GM23248 (cell line): ENCODE measurements around the gene OR52K2. TPM values are rescaled to one million over a fixed set of nuclear protein-coding genes. Genes with fewer than 3 reads are reported as not detected.

Experiments
- DNase-seq: peaks from one replicate; pipeline ENCODE4 v3.0.0-alpha.2; 2015
- H2AFZ ChIP-seq: fragments of 200-600 bp; sonication (generic); 2 replicates; pipeline ENCODE4 v1.6.1; 2016; ENCODE audit warnings: antibody characterized with exemption
- H3F3A ChIP-seq: fragments of 200-600 bp; sonication (generic); 2 replicates; pipeline ENCODE4 v1.6.1; 2016; ENCODE audit warnings: mild to moderate bottlenecking, antibody characterized with exemption, mixed run types; ENCODE audit not compliant: insufficient read depth
- H3K27ac ChIP-seq: fragments of 200-600 bp; sonication (generic); 2 replicates; pipeline ENCODE4 v1.5.1; 2016; ENCODE audit warnings: mild to moderate bottlenecking
- H3K27me3 ChIP-seq: fragments of 200-600 bp; sonication (generic); replicated peaks from 2 replicates; pipeline ENCODE4 v1.6.1; 2016; ENCODE audit warnings: mild to moderate bottlenecking; ENCODE audit not compliant: insufficient read depth
- H3K36me3 ChIP-seq: fragments of 200-600 bp; sonication (generic); 2 replicates; pipeline ENCODE4 v1.6.1; 2016; ENCODE audit warnings: low read depth, mild to moderate bottlenecking
- H3K4me1 ChIP-seq: fragments of 200-600 bp; sonication (generic); 2 replicates; pipeline ENCODE4 v1.6.1; 2016; ENCODE audit warnings: mild to moderate bottlenecking; ENCODE audit not compliant: insufficient read depth
- H3K4me2 ChIP-seq: fragments of 200-600 bp; sonication (generic); one replicate; pipeline ENCODE4 v1.6.1; 2016; ENCODE audit warnings: mild to moderate bottlenecking; ENCODE audit not compliant: unreplicated experiment
- H3K4me3 ChIP-seq: fragments of 200-600 bp; sonication (generic); 2 replicates; pipeline ENCODE4 v1.5.1; 2016; ENCODE audit warnings: mild to moderate bottlenecking
- H3K79me2 ChIP-seq: fragments of 200-600 bp; sonication (generic); 2 replicates; pipeline ENCODE4 v1.6.1; 2016; ENCODE audit warnings: mild to moderate bottlenecking; ENCODE audit not compliant: insufficient read depth
- H3K9ac ChIP-seq: fragments of 200-600 bp; sonication (generic); 2 replicates; pipeline ENCODE4 v1.6.1; 2016; ENCODE audit warnings: mild to moderate bottlenecking
- H3K9me2 ChIP-seq: fragments of 200-600 bp; sonication (generic); 2 replicates; pipeline ENCODE4 v1.6.1; 2016; ENCODE audit warnings: mixed run types, mild to moderate bottlenecking, moderate library complexity; ENCODE audit not compliant: insufficient read depth
- H3K9me3 ChIP-seq: fragments of 200-600 bp; sonication (generic); one replicate; pipeline ENCODE4 v1.6.1; 2017; ENCODE audit warnings: low read depth
- H4K20me1 ChIP-seq: fragments of 200-600 bp; sonication (generic); 2 replicates; pipeline ENCODE4 v1.6.0; 2016; ENCODE audit not compliant: insufficient read depth
- EZH2 ChIP-seq: fragments of 200-600 bp; sonication (generic); IDR thresholded peaks from 2 replicates; pipeline ENCODE4 v1.6.1; 2018; ENCODE audit warnings: antibody characterized with exemption, mild to moderate bottlenecking; ENCODE audit not compliant: insufficient read depth, poor library complexity, severe bottlenecking
- EZH2phosphoT487 ChIP-seq: fragments of 200-600 bp; sonication (generic); IDR thresholded peaks from 2 replicates; pipeline ENCODE4 v1.6.1; 2018; ENCODE audit warnings: antibody characterized with exemption, moderate library complexity, mild to moderate bottlenecking, low read depth; ENCODE audit not compliant: insufficient read depth
- WGBS, 2 experiments: methylation state at CpG; one replicate each; pipeline ENCODE4 v1.1.6; 2015 to 2017; ENCODE audit warnings: low lambda C conversion rate in 2 of 2, low coverage in 1 of 2; ENCODE audit errors: missing lambda C conversion rate in 2 of 2; 5-methylcytosine and 5-hydroxymethylcytosine counted together
- in situ Hi-C: fragments of 300-500 bp; cut with MboI; formaldehyde crosslinking; loops from 2 replicates; pipeline ENCODE4 v1.15.0; 2020
- polyA plus RNA-seq: library from polyadenylated mRNA; unstranded; fragments of >200 nt; fragmentation: Nextera tagmentation; extraction: Ambion mirVana; gene quantifications from 2 replicates; pipeline ENCODE4 v1.2.1, GENCODE V29; 2016
- total RNA-seq: library from RNA; depleted of rRNA; stranded (reverse); fragments of >200 nt; shearing (Covaris generic); gene quantifications from 2 replicates; pipeline ENCODE4 v1.2.3, GENCODE V29; 2014

OR52K2 gene
- total and polyA plus RNA-seq, 2 experiments from 2014 or later = not detected

DNA sequence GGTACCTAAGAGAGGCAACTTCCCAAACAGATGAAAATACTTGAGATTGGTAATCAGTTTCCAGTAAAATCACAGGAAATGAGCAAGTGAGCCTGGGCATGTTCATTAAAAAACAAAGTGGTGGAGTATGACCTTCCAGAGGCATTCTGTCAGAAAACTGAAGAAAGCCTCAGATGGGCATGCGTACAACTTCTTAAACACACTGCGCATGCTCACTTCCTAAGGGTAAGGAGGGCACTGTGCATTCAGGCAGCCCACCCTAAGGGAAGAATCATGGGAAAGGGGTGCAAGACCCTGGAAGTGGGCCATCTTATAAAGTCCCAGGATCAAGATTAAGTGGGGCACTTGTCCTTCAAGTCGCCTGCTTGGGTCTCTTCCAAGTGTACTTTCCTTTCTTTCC is 4.0 kb downstream of the OR52K2 start:
- H4K20me1 ChIP-seq = no peaks in the 10 kb centered on the region
- no peaks in the 10 kb centered on the region for H3K79me2 ChIP-seq
- 54 to 56% methylated on average over 3 of the region's 3 CpGs for WGBS, 2 experiments
- H3K36me3 ChIP-seq = no peaks in the 10 kb centered on the region
- DNase-seq = no peak
- H3K4me1 ChIP-seq = no peaks in the 10 kb centered on the region
- H2AFZ ChIP-seq = no peak overlapping the region
- no peak overlapping the region for H3K27ac ChIP-seq
- no peaks in the 10 kb centered on the region for H3K27me3 ChIP-seq
- in situ Hi-C loops = no loop called here
- no peaks in the 10 kb centered on the region for H3K9me3 ChIP-seq
- no peak for TF ChIP-seq EZH2
- no peak for TF ChIP-seq EZH2phosphoT487
- H3K9me2 ChIP-seq = no peaks in the 10 kb centered on the region
- no peak overlapping the region for H3K4me2 ChIP-seq
- no peak overlapping the region for H3K9ac ChIP-seq
- no peak overlapping the region for H3K4me3 ChIP-seq
- no peaks in the 10 kb centered on the region for H3F3A ChIP-seq

DNA sequence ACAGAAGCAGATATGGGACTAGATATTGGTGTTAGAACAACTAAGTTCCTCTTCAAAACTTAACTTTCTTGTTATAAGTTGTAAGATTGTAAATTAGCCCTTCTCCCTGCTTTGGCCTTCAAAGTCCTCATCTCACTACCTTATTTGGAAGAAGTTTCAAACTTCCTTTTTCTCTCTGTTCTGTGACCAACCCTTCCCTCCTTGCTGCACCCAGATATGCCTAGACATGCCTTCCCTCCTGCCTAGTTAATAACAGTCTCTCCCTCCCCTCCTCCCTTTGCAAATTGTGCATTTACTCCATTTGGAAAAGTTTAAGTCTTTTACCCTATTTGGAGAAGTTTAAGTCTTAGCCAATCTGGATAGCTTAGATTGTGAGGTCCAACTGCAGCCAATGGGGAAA is 4.9 kb downstream of the OR52K2 start:
- H2AFZ ChIP-seq = no peak overlapping the region
- in situ Hi-C loops = no loop called here
- TF ChIP-seq EZH2phosphoT487 (no peak), EZH2 (no peak)

GRCh38 chr11:4455419-4455818 is 6.3 kb downstream of the OR52K2 start:
- no peaks in the 10 kb centered on the region for H3K9me3 ChIP-seq
- TF ChIP-seq EZH2 (no peak), EZH2phosphoT487 (no peak)
- H2AFZ ChIP-seq = no peak overlapping the region
- H3K9ac ChIP-seq = no peak overlapping the region
- H4K20me1 ChIP-seq = no peaks in the 10 kb centered on the region
- H3F3A ChIP-seq = no peaks in the 10 kb centered on the region
- H3K4me1 ChIP-seq = no peaks in the 10 kb centered on the region
- no peaks in the 10 kb centered on the region for H3K27me3 ChIP-seq
- no peak overlapping the region for H3K4me2 ChIP-seq
- no peaks in the 10 kb centered on the region for H3K79me2 ChIP-seq
- no peak overlapping the region for H3K27ac ChIP-seq
- in situ Hi-C loops = no loop called here
- DNase-seq = no peak
- H3K4me3 ChIP-seq = no peak overlapping the region
- H3K9me2 ChIP-seq = no peaks in the 10 kb centered on the region
- H3K36me3 ChIP-seq = no peaks in the 10 kb centered on the region
- 0% methylated on average over 1 of the region's 1 CpG for WGBS, 2 experiments

More for the DNA sequence above, 4.9 kb downstream of the OR52K2 start:
- no peak overlapping the region for H3K4me3 ChIP-seq
- no peak for DNase-seq
- H3K4me1 ChIP-seq = no peaks in the 10 kb centered on the region
- no peak overlapping the region for H3K4me2 ChIP-seq
- no peaks in the 10 kb centered on the region for H3F3A ChIP-seq
- H3K79me2 ChIP-seq = no peaks in the 10 kb centered on the region
- no peaks in the 10 kb centered on the region for H3K27me3 ChIP-seq
- H3K36me3 ChIP-seq = no peaks in the 10 kb centered on the region
- H3K27ac ChIP-seq = no peak overlapping the region
- no peaks in the 10 kb centered on the region for H4K20me1 ChIP-seq
- H3K9me2 ChIP-seq = no peaks in the 10 kb centered on the region
- no peaks in the 10 kb centered on the region for H3K9me3 ChIP-seq
- no peak overlapping the region for H3K9ac ChIP-seq

DNA sequence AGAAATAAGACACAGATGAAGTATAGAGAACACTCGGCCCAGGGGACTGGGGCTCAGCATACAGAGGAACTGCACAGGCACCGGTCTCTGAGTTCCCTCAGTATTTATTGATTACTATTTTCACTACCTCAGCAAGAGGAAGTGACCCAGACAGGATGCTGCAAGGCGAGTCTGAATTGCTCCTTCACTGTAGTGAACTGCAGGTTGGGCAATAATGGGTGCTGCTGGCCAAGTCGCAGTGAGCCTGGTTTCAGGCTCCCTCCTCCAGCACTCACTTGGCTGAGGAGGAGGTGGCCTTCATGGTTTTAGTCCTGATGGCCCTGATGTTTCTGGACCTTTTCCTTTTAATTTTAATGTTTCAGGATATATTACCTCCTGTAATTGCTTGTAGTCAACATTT is 10.4 kb downstream of the OR52K2 start:
- in situ Hi-C loops = no loop called here
- Histone ChIP-seq H3K4me2 (no peak overlapping the region), H3K36me3 (no peaks in the 10 kb centered on the region), H4K20me1 (no peaks in the 10 kb centered on the region), H3K9me3 (no peaks in the 10 kb centered on the region), H3F3A (no peaks in the 10 kb centered on the region), H3K79me2 (no peaks in the 10 kb centered on the region), H3K9me2 (no peaks in the 10 kb centered on the region), H3K27ac (no peak overlapping the region), H3K4me1 (no peaks in the 10 kb centered on the region), H3K4me3 (no peak overlapping the region), H3K27me3 (no peaks in the 10 kb centered on the region), H3K9ac (no peak overlapping the region), H2AFZ (no peak overlapping the region)
- TF ChIP-seq EZH2phosphoT487 (no peak), EZH2 (no peak)
- 33 to 35% methylated on average over 4 of the region's 4 CpGs for WGBS, 2 experiments
- peak; percentile 25 for DNase-seq

GRCh38 chr11:4460151-4460550 is 11.1 kb downstream of the OR52K2 start:
- no peak overlapping the region for H3K4me2 ChIP-seq
- in situ Hi-C loops = no loop called here

More at GRCh38 chr11:4460151-4460550, 11.1 kb downstream of the OR52K2 start:
- no peaks in the 10 kb centered on the region for H3K36me3 ChIP-seq
- H3K9me2 ChIP-seq = no peaks in the 10 kb centered on the region
- 38 to 40% methylated on average over 4 of the region's 4 CpGs for WGBS, 2 experiments
- no peaks in the 10 kb centered on the region for H3K79me2 ChIP-seq
- H3K27ac ChIP-seq = no peak overlapping the region
- no peak overlapping the region for H3K9ac ChIP-seq
- TF ChIP-seq EZH2 (no peak), EZH2phosphoT487 (no peak)
- no peak overlapping the region for H3K4me3 ChIP-seq
- no peaks in the 10 kb centered on the region for H3K27me3 ChIP-seq
- no peaks in the 10 kb centered on the region for H4K20me1 ChIP-seq
- DNase-seq = no peak
- no peaks in the 10 kb centered on the region for H3K4me1 ChIP-seq
- H3F3A ChIP-seq = no peaks in the 10 kb centered on the region
- no peaks in the 10 kb centered on the region for H3K9me3 ChIP-seq
- H2AFZ ChIP-seq = no peak overlapping the region
